HG03342 (cell line): ENCODE results near the gene SLC16A6.
"Not testable (repeated sequence)": the region's sequence is repeated elsewhere in the genome, so short reads cannot be mapped to it uniquely, and the experiment has no call there.

Experiments
- ATAC-seq: cut with Tn5 transposase; IDR thresholded peaks from one replicate; pipeline ENCODE4 v1.9.1; 2021; ENCODE audit warnings: mild to moderate bottlenecking, moderate library complexity; ENCODE audit not compliant: unreplicated experiment

SLC16A6 gene

DNA sequence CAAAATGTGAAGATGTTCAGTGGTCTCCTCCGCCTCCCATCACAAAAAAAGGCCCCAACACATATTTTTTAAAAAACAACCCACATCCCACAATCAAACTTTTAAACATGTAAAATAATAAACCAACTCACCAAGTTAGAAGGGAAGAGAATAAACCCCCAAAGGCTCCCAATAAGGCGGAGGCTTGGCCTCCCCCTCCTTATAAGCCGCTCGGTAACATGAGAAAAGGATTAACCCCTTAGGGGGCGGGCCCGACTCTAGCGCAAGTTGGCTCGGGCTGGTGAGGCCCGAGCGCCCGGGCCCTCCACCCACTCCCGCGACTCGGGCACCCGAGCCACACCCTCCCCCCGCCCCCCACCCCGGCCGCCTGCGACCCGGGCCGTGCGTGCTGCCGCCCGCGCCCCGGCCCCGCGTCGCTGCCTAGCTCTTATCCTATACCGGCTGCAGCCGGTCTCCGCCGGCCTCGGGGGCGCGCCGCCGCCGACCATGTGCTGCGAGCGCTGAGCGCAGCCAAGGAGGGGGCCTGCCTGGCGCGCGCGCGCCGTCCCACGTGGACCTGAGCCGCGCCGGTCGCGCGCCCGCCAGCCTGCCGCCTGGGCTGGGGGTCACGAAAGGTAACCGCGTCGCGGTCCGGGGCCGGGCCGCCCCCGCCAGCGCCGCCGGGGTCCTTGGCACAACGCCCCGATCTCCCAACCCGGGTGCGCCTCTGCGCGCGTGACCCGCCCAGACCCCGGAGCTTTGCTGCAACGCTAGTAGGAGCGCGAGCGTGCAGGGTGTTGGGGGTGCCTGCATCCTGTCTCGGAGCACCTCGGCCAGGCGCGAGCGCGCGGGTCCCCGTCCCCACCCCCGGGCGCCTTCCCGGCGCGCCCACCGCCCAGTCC is at the start of gene SLC16A6, which contains the start of gene ARSG:
TSS of gene SLC16A6 (minus strand) at position 173 of the 881 bp plus-strand sequence. CDS start 12,807 bp downstream, outside the sequence.
TSS of gene ARSG (plus strand) at position 541 of the 881 bp plus-strand sequence. CDS start 15,999 bp downstream, outside the sequence.
- peak; percentile 50 for ATAC-seq

DNA sequence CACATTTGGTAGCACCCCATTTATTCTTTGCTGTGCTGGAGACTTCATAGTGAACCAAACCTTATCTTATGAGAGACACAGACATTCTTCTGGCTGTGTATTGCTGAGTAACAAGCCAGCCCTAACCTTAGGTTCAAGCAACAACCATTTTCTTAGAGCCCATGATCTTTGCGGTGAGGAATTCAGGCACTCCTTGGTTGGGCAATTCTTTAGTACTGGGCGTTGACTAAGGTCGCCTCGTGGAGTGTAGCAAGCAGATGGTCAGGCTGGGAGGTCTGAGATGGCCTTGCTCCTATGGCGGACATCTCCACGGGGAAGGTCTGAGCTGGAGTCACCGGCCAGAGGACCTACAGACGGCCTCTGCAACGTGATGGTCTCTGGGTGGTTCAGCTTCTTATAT is 43.5 kb upstream of the SLC16A6 start:
- ATAC-seq: no peak

DNA sequence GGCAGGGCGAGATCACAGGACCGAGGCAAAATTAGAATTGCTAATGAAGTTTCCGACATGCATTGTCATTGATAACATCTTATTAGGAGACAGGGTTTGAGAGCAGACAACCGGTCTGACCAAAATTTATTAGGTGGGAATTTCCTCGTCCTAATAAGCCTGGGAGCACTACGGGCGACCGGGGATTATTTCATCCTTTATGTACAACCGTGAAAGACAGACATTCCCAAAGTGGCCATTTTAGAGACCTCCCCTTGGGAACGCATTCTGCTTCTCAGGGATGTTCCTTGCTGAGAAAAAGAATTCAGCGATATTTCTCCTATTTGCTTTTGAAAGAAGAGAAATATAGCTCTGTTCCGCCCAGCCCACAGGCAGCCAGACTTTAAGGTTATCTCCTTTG is 41.0 kb upstream of the SLC16A6 start:
- not testable (repeated sequence) for ATAC-seq

DNA sequence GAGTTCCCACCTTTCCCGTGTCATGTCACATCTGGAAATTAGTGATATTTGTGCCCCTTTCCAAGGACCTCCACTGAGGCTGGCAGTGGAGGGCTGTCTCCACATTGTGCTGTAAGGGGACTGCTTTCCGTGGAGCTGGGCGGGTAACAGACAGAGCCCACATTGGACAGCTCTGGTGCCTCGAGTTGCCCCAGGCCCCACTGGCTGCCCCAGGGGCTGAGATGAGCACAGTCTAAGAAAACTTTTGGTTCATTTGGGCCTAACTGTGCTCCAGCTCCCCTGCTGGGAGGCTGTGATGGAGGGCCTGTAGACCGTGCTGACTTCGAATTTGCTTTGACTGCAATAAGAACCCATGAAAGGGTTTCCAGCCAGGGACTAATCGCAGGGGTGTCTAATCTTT is 38.4 kb upstream of the SLC16A6 start:
- ATAC-seq: no peak

GRCh38 chr17:68328676-68329075 is 37.7 kb upstream of the SLC16A6 start:
- no peak for ATAC-seq

DNA sequence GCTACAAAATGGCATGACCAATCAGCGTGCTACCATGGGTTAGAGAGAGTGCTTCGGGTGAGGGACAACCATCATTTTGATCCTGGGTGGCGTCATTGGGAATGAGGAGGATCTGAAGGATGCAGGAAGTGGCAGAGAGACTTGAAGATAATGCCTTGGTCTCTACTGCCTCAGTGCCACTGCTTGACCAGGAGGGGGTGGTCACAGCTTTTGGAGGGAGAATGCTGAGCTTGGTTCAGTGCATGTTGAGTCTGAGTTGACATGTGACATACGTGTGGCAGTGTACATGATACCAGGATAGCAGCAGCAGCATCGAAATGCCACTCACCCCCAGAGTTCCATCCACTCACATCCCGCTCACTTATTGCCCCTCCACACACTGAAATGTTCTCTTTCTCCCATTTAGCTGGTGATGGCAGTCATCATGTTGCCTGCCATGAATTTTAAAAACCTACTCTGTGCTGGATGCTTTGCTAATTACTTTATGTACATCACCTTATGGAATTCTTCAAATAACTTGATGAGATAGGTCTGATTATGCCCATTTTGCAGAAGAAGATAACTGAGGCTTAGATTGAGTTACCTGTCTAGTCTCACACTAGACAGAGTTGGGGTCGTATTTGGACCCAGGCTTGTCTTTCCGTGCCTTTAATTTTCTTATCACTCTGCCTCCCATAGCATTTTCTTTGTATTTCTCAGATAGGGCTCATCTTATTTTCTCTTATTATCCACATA is 37.1 kb upstream of the SLC16A6 start:
- no peak for ATAC-seq

GRCh38 chr17:68326681-68327080 is 35.8 kb upstream of the SLC16A6 start:
- no peak for ATAC-seq

- no peak for ATAC-seq
These were observed 35.0 kb upstream of the SLC16A6 start for GRCh38 chr17:68325961-68326360.

DNA sequence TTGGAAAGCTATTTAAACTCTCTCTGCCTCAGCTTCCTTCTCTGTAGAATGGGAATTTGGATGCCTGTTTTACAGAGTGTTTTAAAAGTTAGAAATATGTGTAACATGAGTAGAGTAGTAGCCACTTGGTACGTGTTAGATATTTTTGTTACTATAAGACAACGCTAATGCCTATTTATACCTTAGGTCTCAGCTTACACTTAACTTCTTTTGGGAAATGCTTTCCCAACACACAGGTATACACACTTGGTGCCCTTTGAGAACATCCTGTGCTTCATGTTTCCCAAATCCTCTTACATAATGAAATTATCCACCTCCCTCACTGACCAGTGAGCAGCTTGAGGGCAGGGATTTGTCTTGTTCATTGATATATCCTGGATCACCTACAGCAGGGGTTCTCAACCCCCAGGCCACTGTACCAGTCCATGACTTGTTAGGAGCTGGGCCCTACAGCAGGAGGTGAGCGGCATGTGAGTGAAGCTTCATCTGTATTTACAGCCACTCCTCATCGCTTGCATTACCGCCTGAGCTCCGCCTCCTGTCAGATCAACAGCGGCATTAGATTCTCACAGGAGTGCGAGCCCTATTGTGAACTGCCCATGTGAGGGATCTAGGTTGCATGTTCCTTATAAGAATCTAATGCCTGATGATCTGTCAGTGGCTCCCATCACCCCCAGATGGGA is 33.9 kb upstream of the SLC16A6 start:
- ATAC-seq: no peak

- ATAC-seq: no peak
These were observed 33.2 kb upstream of the SLC16A6 start for GRCh38 chr17:68324114-68324513.

- ATAC-seq: no peak
These were observed 31.7 kb upstream of the SLC16A6 start for GRCh38 chr17:68322630-68323029.

- no peak for ATAC-seq
These were observed 30.6 kb upstream of the SLC16A6 start for GRCh38 chr17:68321556-68321954.

GRCh38 chr17:68320943-68321555 is 30.1 kb upstream of the SLC16A6 start:
- ATAC-seq: no peak

DNA sequence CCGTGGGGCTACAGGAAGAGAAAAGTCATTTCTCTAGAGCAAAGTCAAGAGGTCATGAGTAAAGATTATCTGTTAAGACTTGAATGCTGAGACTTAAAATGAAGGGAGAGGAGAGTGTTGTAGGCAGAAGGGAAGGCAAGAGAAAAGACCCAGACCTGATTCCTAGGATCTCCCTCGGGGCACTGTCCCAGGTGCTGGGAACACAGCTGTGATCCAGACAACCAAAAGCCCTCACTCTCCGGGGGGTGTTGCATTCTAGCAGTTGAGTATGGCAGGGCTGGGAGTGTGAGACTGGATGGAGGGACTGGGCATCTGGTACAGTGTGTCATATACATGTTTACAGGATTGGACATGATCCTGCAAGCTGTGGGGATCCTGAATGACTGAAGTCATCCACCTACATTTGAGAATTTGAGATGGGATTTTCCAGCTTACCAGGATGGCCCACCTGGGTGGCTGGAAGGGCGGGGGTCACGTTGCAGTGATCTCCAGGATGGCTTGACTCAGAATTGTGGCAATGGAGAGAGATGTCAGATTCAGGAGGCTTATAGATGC is 29.5 kb upstream of the SLC16A6 start:
- ATAC-seq: no peak

DNA sequence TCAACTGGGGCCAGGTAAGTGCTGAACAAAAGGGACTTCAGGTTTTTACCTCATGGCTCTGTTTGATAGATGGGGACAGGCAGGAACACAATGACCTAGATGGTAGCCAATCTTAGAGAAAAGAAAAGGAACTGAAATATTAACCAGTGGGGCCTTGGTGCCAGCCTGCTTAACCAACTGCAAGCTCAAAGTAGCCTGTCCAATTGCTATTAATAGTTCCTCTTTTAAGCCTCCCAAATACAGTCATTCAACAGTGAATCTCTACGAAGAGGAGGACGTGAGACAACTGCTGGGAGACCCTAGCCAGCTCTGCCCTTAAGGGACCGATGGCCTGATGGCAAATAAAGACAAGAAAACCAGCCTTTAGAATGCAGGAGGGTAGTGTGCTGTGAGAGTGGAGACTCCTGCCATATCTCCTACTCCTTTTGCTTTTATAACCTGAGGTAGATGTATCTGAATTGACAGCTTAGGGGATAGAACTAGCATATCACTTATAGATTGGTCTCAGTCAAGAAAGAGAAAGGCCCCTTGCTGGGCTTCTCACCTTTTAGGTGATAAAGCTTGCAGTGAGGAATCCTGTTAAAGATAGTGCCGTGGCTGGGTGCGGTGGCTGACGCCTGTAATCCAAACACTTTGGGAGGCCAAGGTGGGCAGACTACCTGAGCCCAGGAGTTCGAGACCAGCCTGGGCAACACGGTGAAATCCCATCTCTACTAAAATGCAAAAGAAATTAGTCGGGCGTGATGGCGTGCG is 28.7 kb upstream of the SLC16A6 start:
- no peak for ATAC-seq

DNA sequence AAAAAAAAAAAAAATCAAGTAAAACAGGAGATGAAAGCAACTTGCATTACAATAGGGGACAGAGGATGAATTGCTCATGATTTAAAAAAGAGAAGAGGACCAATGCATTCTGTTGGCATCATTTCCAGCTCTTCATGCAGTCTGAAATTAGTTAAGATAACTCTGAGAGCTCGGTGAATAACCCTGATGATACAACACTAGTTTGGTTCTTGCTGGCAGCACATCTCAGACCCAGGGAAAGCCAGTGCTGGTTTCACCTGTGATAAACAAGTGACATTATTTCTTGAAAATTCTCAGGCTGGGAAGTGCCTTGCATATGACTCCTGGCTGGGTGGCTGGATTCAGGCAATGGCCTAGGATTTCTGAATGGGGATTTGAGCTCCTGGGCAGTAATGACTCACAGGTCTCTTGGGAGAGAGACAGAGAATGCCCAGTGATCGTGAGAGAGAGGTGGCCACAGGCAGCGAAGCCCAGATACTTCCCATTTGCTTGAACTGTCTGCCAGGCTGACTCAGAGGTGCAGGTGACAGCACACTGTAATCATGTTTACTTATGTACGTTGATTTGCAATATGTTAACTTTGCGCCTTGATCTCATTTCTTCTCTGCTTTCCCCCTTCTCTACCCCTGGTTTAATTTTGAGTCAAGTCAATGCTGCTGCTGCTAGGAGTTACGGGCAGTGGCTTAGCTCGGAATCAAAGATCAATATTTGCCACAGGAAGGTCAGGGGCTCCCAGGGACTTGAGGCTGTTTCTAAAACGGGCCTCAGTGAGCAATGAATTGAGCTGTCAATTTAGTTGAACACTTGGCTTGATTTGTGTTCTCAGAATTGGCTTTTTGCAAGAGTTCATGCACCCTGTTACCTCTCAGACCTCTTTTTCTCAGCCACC is 27.4 kb upstream of the SLC16A6 start:
- ATAC-seq: no peak

- no peak for ATAC-seq
These were observed 26.5 kb upstream of the SLC16A6 start for GRCh38 chr17:68317458-68317857.

GRCh38 chr17:68315930-68316329 is 25.0 kb upstream of the SLC16A6 start:
- no peak for ATAC-seq
